HUDEP-2 (cell line): ENCODE measurements around the gene SUSD3.
A peak's percentile ranks its signal among the peaks of the same experiment; 100 is the strongest.

Experiments used
- DNase-seq, 76 experiments: peaks; one replicate each; lab custom pipeline; 2025; ENCODE audit not compliant: unreplicated experiment in 76 of 76; lab: John Stamatoyannopoulos, UW

The SUSD3 gene

GRCh38 chr9:93051680-93052089 is 6.8 kb upstream of the SUSD3 start:
- DNase-seq: no peak

- DNase-seq: no peak
Measured at GRCh38 chr9:93052791-93053540, 5.5 kb upstream of the SUSD3 start.

GRCh38 chr9:93053781-93054331 is 4.6 kb upstream of the SUSD3 start:
- no peak for DNase-seq

GRCh38 chr9:93054758-93055704 is 3.5 kb upstream of the SUSD3 start:
- DNase-seq: no peak

GRCh38 chr9:93057042-93057702 is 1.3 kb upstream of the SUSD3 start:
- DNase-seq: no peak

- no peak for DNase-seq
Measured at GRCh38 chr9:93057703-93058354, 672 bp upstream of the SUSD3 start.

- DNase-seq: no peak
Measured at GRCh38 chr9:93059011-93059714, 662 bp downstream of the SUSD3 start.

GRCh38 chr9:93059715-93060578 is 1.4 kb downstream of the SUSD3 start:
- DNase-seq: no peak

- DNase-seq: no peak
Measured at GRCh38 chr9:93060746-93061259, 2.3 kb downstream of the SUSD3 start.

- DNase-seq: no peak
Measured at GRCh38 chr9:93061260-93061751, 2.8 kb downstream of the SUSD3 start.

- no peak for DNase-seq
Measured at GRCh38 chr9:93061791-93062763, 3.6 kb downstream of the SUSD3 start.

GRCh38 chr9:93064392-93065134 is 6.1 kb downstream of the SUSD3 start:
- peak in 1 of 76 experiments; percentile 10 for DNase-seq

- no peak for DNase-seq
Measured at GRCh38 chr9:93065135-93065720, 6.7 kb downstream of the SUSD3 start.

- DNase-seq: no peak
Measured at GRCh38 chr9:93066978-93067603, 8.6 kb downstream of the SUSD3 start.

- no peak for DNase-seq
Measured at GRCh38 chr9:93068956-93069355, 10.5 kb downstream of the SUSD3 start.

GRCh38 chr9:93071464-93071863 is 13.0 kb downstream of the SUSD3 start:
- peak in 65 of 76 experiments; percentile 6 to 77 (median 44) for DNase-seq
